ENCODE data around the gene WDR27.
"Not testable (repeated sequence)": the region's sequence is repeated elsewhere in the genome, so short reads cannot be mapped to it uniquely, and the experiment has no call there.

Gene WDR27

DNA sequence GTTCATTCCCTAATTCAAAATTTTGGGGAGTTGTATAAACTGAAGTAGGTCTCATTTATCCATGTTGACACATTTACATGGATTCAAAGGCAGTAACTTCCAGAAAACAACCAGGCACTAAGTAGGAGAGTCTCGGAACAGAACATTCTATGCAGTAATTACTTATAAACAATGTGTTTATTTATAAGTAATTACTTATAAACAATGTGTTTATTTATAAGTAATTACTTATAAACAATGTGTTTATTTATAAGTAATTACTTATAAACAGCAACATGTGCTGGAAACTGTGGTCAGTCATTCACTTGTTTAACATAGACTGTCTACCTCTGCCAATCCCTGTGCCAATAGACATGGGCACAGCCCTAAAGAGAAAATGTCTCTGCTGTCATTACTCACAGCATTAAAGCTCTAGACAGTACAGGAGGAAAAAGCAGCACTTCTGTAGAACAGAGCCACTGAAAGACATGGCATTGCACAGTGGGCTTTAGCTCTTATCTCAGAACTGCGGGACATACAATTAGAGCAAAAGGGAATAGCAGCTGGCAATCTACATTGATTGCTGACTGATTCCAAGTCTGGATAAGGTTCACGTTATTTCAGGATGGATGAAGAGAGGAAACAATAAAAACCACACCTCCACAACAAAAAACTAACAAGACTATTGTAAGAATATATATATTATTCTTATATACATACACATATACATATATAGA, 188.2 kb downstream of the WDR27 start:
- H3K36me3 ChIP-seq (ENCODE audit: control insufficient read depth, insufficient read depth, low read length): no peaks in the 10 kb centered on the region
- no peak overlapping the region for H3K18ac ChIP-seq (ENCODE audit: low read length)
- H3K79me1 ChIP-seq (ENCODE audit: low read length): no peaks in the 10 kb centered on the region
- H3K4me1 ChIP-seq (ENCODE audit: control insufficient read depth, low read depth, low read length): no peaks in the 10 kb centered on the region
- H2BK120ac ChIP-seq (ENCODE audit: low read depth, low read length): no peak overlapping the region
- no peak overlapping the region for H3K4me3 ChIP-seq (ENCODE audit: low read length)
- no peak overlapping the region for H3K9ac ChIP-seq (ENCODE audit: low read length)
- no peak overlapping the region for H2AK5ac ChIP-seq (ENCODE audit: low read length)
- no peak overlapping the region for H3K27ac ChIP-seq (ENCODE audit: low read depth, low read length)
- H2BK5ac ChIP-seq (ENCODE audit: low read length): no peak overlapping the region
- no peak overlapping the region for H3K23ac ChIP-seq (ENCODE audit: low read length)
- H4K5ac ChIP-seq (ENCODE audit: low read length): no peak overlapping the region
- no peaks in the 10 kb centered on the region for H3K79me2 ChIP-seq (ENCODE audit: control insufficient read depth, insufficient read depth, low read length)
- DNase-seq: peak; percentile 20
- H2BK15ac ChIP-seq (replicated peaks; ENCODE audit: low read depth): no peak overlapping the region
- no CpG with 5 or more reads among the region's 3 CpGs for WGBS (ENCODE audit: extremely low coverage, insufficient coverage, low lambda C conversion rate)
- H3K4me2 ChIP-seq (ENCODE audit: low read length): no peak overlapping the region
- no peak overlapping the region for H3K56ac ChIP-seq (ENCODE audit: low read length)
- H4K8ac ChIP-seq (ENCODE audit: low read depth, low read length): no peak overlapping the region
- no peaks in the 10 kb centered on the region for H3K27me3 ChIP-seq (ENCODE audit: insufficient read depth, low read length, poor library complexity)
- no peak overlapping the region for H3K4ac ChIP-seq (ENCODE audit: low read depth, low read length)

DNA sequence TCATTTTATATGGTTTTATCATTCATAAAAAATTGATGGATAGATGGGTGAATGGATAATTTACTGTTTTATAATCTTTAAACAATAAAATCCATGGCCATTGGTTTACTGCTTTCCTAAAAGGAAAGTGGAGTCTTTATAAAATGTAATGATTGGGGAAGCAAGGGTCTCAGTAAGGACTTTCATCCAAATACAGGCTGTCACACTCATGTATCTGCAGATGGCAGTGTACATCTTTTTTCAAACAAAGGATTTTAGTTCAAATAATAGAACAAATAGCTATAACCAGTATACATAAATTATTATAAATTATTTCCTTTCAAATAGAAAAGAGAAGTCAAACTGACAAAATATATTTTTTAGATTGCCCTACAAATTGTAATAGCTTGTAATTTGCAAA, 190.0 kb downstream of the WDR27 start:
- H3K9ac ChIP-seq (ENCODE audit: low read length); DNase-seq; H3K79me1 ChIP-seq (ENCODE audit: low read length); H3K4ac ChIP-seq (ENCODE audit: low read depth, low read length); H2BK15ac ChIP-seq (replicated peaks; ENCODE audit: low read depth); H2BK5ac ChIP-seq (ENCODE audit: low read length); H3K23ac ChIP-seq (ENCODE audit: low read length); H2AK5ac ChIP-seq (ENCODE audit: low read length); H3K18ac ChIP-seq (ENCODE audit: low read length); H3K79me2 ChIP-seq (ENCODE audit: control insufficient read depth, insufficient read depth, low read length); H3K36me3 ChIP-seq (ENCODE audit: control insufficient read depth, insufficient read depth, low read length); H3K4me2 ChIP-seq (ENCODE audit: low read length); H3K56ac ChIP-seq (ENCODE audit: low read length); H3K27ac ChIP-seq (ENCODE audit: low read depth, low read length); H3K27me3 ChIP-seq (ENCODE audit: insufficient read depth, low read length, poor library complexity); H4K5ac ChIP-seq (ENCODE audit: low read length); H2BK120ac ChIP-seq (ENCODE audit: low read depth, low read length); H3K4me1 ChIP-seq (ENCODE audit: control insufficient read depth, low read depth, low read length); H4K8ac ChIP-seq (ENCODE audit: low read depth, low read length); H3K4me3 ChIP-seq (ENCODE audit: low read length): not testable (repeated sequence)

DNA sequence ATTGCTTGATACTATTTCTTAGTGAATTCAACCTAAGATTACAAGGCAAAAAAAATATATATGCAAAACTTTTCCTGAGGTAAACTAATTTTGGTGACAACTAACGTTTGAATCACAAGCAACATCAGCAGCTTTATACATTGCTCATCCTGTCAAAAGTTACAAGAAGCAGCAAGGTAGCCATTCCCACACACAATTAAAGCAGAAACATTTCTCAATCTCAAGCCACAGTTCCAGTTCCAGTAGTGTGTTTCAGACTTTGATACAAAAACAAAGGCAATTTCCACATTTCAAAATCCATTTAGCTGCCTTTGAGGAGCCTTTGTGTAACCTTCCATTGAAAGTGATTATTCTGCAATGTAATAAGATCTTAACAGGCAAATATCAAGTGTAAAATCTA, 191.0 kb downstream of the WDR27 start:
- Histone ChIP-seq H3K18ac (ENCODE audit: low read length) (no peak overlapping the region), H3K4ac (ENCODE audit: low read depth, low read length) (no peak overlapping the region)
- no CpG with 5 or more reads among the region's 1 CpG for WGBS (ENCODE audit: extremely low coverage, insufficient coverage, low lambda C conversion rate)

DNA sequence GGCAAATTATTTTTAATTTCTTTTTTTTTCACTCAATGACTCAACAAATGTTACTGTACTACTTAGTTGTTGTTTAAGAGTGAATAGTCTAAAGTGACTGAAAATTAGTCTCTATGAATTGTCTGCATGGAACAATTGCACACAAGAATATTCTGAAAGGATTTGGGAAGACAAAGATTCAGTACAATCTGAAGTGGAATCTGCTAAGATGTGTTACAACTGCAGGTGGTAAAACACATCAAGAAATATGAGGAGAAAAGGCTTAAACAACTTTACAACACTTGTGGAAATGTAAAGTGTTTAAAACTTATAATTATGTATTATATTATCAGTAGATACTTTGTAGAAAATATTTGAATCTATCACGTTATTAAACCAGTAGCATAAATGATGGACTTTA, 193.4 kb downstream of the WDR27 start:
- H3K23ac ChIP-seq (ENCODE audit: low read length): no peak overlapping the region
- no peak overlapping the region for H4K5ac ChIP-seq (ENCODE audit: low read length)

More for the DNA sequence above, 191.0 kb downstream of the WDR27 start:
- Histone ChIP-seq H2BK120ac (ENCODE audit: low read depth, low read length) (no peak overlapping the region), H2BK5ac (ENCODE audit: low read length) (no peak overlapping the region), H3K4me2 (ENCODE audit: low read length) (no peak overlapping the region), H4K5ac (ENCODE audit: low read length) (no peak overlapping the region), H3K56ac (ENCODE audit: low read length) (no peak overlapping the region), H3K36me3 (ENCODE audit: control insufficient read depth, insufficient read depth, low read length) (no peaks in the 10 kb centered on the region), H2BK15ac (replicated peaks; ENCODE audit: low read depth) (no peak overlapping the region), H3K79me1 (ENCODE audit: low read length) (no peaks in the 10 kb centered on the region), H3K4me3 (ENCODE audit: low read length) (no peak overlapping the region), H4K8ac (ENCODE audit: low read depth, low read length) (no peak overlapping the region), H3K27ac (ENCODE audit: low read depth, low read length) (no peak overlapping the region), H3K27me3 (ENCODE audit: insufficient read depth, low read length, poor library complexity) (no peaks in the 10 kb centered on the region), H3K79me2 (ENCODE audit: control insufficient read depth, insufficient read depth, low read length) (no peaks in the 10 kb centered on the region), H3K23ac (ENCODE audit: low read length) (no peak overlapping the region), H3K9ac (ENCODE audit: low read length) (no peak overlapping the region), H2AK5ac (ENCODE audit: low read length) (no peak overlapping the region), H3K4me1 (ENCODE audit: control insufficient read depth, low read depth, low read length) (no peaks in the 10 kb centered on the region)
- DNase-seq: no peak

DNA sequence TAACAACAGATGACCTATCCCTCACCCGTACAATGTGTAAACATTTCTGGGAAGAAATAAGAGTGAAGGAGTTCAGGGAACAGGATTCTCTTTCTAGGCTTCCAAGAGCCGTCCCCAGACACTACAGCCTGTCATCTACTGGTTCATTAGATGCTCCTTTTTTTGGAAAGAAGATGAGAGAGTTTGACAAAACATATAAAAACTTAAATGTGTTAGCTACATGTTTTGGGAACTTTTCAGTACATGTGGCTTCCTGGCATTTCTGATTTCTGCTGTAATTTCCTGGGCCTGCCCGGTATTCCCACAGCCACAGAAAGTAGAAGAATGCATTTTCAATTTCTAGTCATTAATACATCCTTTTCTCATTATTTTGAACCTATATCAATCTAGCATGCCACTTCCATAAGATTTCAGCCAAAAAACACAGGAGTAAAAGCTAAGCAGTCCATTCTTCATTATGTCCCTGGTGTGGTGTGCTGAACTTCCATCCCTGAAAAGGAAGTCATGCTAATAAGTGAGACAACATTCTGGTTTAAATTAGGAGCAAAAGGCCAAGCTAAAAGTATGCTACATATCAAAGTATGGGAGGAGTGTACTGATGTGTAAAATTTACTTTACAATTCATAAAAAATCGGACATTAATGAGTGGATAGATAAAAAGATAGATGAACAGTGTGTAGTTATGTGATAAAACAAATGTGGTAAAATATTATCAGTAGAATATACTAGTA, 198.2 kb downstream of the WDR27 start:
- Histone ChIP-seq H3K79me1 (ENCODE audit: low read length) (no peaks in the 10 kb centered on the region), H3K56ac (ENCODE audit: low read length) (no peak overlapping the region), H3K36me3 (ENCODE audit: control insufficient read depth, insufficient read depth, low read length) (no peaks in the 10 kb centered on the region), H3K4me2 (ENCODE audit: low read length) (no peak overlapping the region), H3K18ac (ENCODE audit: low read length) (no peak overlapping the region), H3K27me3 (ENCODE audit: insufficient read depth, low read length, poor library complexity) (no peaks in the 10 kb centered on the region), H2BK5ac (ENCODE audit: low read length) (no peak overlapping the region), H2BK15ac (replicated peaks; ENCODE audit: low read depth) (no peak overlapping the region), H4K8ac (ENCODE audit: low read depth, low read length) (no peak overlapping the region), H3K23ac (ENCODE audit: low read length) (no peak overlapping the region), H3K4ac (ENCODE audit: low read depth, low read length) (no peak overlapping the region), H4K5ac (ENCODE audit: low read length) (no peak overlapping the region), H2AK5ac (ENCODE audit: low read length) (no peak overlapping the region), H3K4me1 (ENCODE audit: control insufficient read depth, low read depth, low read length) (no peaks in the 10 kb centered on the region), H3K27ac (ENCODE audit: low read depth, low read length) (no peak overlapping the region), H3K9ac (ENCODE audit: low read length) (no peak overlapping the region), H2BK120ac (ENCODE audit: low read depth, low read length) (no peak overlapping the region), H3K79me2 (ENCODE audit: control insufficient read depth, insufficient read depth, low read length) (no peaks in the 10 kb centered on the region), H3K4me3 (ENCODE audit: low read length) (no peak overlapping the region)
- no peak for DNase-seq
- WGBS (ENCODE audit: extremely low coverage, insufficient coverage, low lambda C conversion rate): no CpG with 5 or more reads among the region's 4 CpGs

More for the DNA sequence above, 193.4 kb downstream of the WDR27 start:
- H3K4me1 ChIP-seq (ENCODE audit: control insufficient read depth, low read depth, low read length): no peaks in the 10 kb centered on the region
- H2BK5ac ChIP-seq (ENCODE audit: low read length): no peak overlapping the region
- no peak overlapping the region for H2BK120ac ChIP-seq (ENCODE audit: low read depth, low read length)
- no peak overlapping the region for H2BK15ac ChIP-seq (replicated peaks; ENCODE audit: low read depth)
- H3K18ac ChIP-seq (ENCODE audit: low read length): no peak overlapping the region
- no peak overlapping the region for H2AK5ac ChIP-seq (ENCODE audit: low read length)
- H3K56ac ChIP-seq (ENCODE audit: low read length): no peak overlapping the region
- no peak for DNase-seq
- H3K9ac ChIP-seq (ENCODE audit: low read length): no peak overlapping the region
- no peak overlapping the region for H3K4me3 ChIP-seq (ENCODE audit: low read length)
- no peaks in the 10 kb centered on the region for H3K27me3 ChIP-seq (ENCODE audit: insufficient read depth, low read length, poor library complexity)
- no peak overlapping the region for H3K27ac ChIP-seq (ENCODE audit: low read depth, low read length)
- H3K4ac ChIP-seq (ENCODE audit: low read depth, low read length): no peak overlapping the region
- no peaks in the 10 kb centered on the region for H3K36me3 ChIP-seq (ENCODE audit: control insufficient read depth, insufficient read depth, low read length)
- WGBS (ENCODE audit: extremely low coverage, insufficient coverage, low lambda C conversion rate): no CpG with 5 or more reads among the region's 1 CpG
- no peaks in the 10 kb centered on the region for H3K79me2 ChIP-seq (ENCODE audit: control insufficient read depth, insufficient read depth, low read length)
- H4K8ac ChIP-seq (ENCODE audit: low read depth, low read length): no peak overlapping the region
- no peak overlapping the region for H3K4me2 ChIP-seq (ENCODE audit: low read length)
- no peaks in the 10 kb centered on the region for H3K79me1 ChIP-seq (ENCODE audit: low read length)
